Gastroesophageal sphincter (tissue), 4 donors: ENCODE measurements around the gene HEY2. TPM values are rescaled to one million over a fixed set of nuclear protein-coding genes. Genes with fewer than 3 reads are reported as not detected.
A peak's percentile ranks its signal among the peaks of the same experiment; 100 is the strongest.

Experiments used
- ATAC-seq: fragments of 150-250 bp; one replicate; pipeline ENCODE4 v1.9.1; 2016; ENCODE audit warnings: mild to moderate bottlenecking, moderate library complexity
- H3K27ac ChIP-seq, 4 donors: fragments of 200-600 bp; sonication (generic) in 3 of 4; 1 replicate in 3 of 4; 2 replicates in 1 of 4; pipeline ENCODE4 v1.5.1; 2016 to 2019
- H3K27me3 ChIP-seq: fragments of 200-600 bp; sonication (generic); one replicate; pipeline ENCODE4 v1.5.1; 2019
- H3K36me3 ChIP-seq, 2 donors: fragments of 200-600 bp; sonication (generic); one replicate each; pipeline ENCODE4 v1.5.1; 2019; ENCODE audit warnings: control low read depth in 1 of 2
- H3K4me1 ChIP-seq, 3 donors: fragments of 200-600 bp; sonication (generic); 1 replicate in 2 of 3; 2 replicates in 1 of 3; pipeline ENCODE4 v1.5.1; 2016 to 2019; ENCODE audit warnings: control low read depth in 2 of 3
- H3K4me3 ChIP-seq, 2 donors: fragments of 200-600 bp; sonication (generic); one replicate each; pipeline ENCODE4 v1.5.1; 2019; ENCODE audit warnings: mild to moderate bottlenecking in 1 of 2, moderate library complexity in 1 of 2
- H3K9me3 ChIP-seq, 3 donors: fragments of 200-600 bp; sonication (generic); one replicate each; pipeline ENCODE4 v1.5.1; 2017 to 2019; ENCODE audit warnings: control low read depth in 2 of 3
- CTCF ChIP-seq, 4 experiments: fragments of 200-600 bp in 2 of 4; fragments of 450-650 bp in 2 of 4; sonication (generic) in 1 of 4; IDR thresholded peaks; one replicate each; pipeline ENCODE4 v1.5.1; 2017 to 2019; ENCODE audit warnings: antibody characterized with exemption in 4 of 4, mild to moderate bottlenecking in 2 of 4, moderate library complexity in 2 of 4
- EP300 ChIP-seq: sonication (generic); formaldehyde crosslinking; IDR thresholded peaks from one replicate; pipeline ENCODE4 v1.6.1; 2017; ENCODE audit warnings: antibody characterized with exemption, mild to moderate bottlenecking
- POLR2A ChIP-seq, 2 donors: fragments of 450-650 bp; IDR thresholded peaks; one replicate each; pipeline ENCODE4 v1.6.1; 2017; ENCODE audit warnings: antibody characterized with exemption in 2 of 2, mild to moderate bottlenecking in 2 of 2, moderate library complexity in 1 of 2
- POLR2AphosphoS5 ChIP-seq: sonication (generic); formaldehyde crosslinking; IDR thresholded peaks from one replicate; pipeline ENCODE4 v1.6.1; 2017; ENCODE audit warnings: antibody characterized with exemption
- WGBS, 2 donors: methylation state at CpG; one replicate each; pipeline ENCODE4 v1.1.5; 2018; ENCODE audit warnings: low coverage in 1 of 2; 5-methylcytosine and 5-hydroxymethylcytosine counted together
- total RNA-seq, 4 donors: library from RNA; depleted of rRNA; stranded (reverse); fragments of >200 nt; gene quantifications; one replicate each; pipeline ENCODE4 v1.1.0, GENCODE V29; 2016

The HEY2 gene
- total RNA-seq, 4 donors from 2014 or later: 1.1 to 2.3 (median 2.1) TPM

- peaks cover 0 to 29% (median 4%) of the 10 kb centered on the region in 3 donors for H3K4me1 ChIP-seq
- ATAC-seq: no peak
- H3K27me3 ChIP-seq: no peaks in the 10 kb centered on the region
- TF ChIP-seq POLR2AphosphoS5: no peak
- TF ChIP-seq CTCF (IDR thresholded peaks at IDR 0.05): peak in 1 of 4 experiments; percentile 32
- H3K9me3 ChIP-seq: no peaks in the 10 kb centered on the region
- no peak overlapping the region for H3K27ac ChIP-seq
- H3K4me3 ChIP-seq: no peak overlapping the region
- 15 to 52% methylated on average over 2 of the region's 2 CpGs for WGBS, 2 donors
- H3K36me3 ChIP-seq: no peaks in the 10 kb centered on the region
Observed at GRCh38 chr6:125787791-125788190, 38.4 kb downstream of the HEY2 start.

- WGBS, 2 donors: 82 to 89% methylated on average over 1 of the region's 1 CpG
- ATAC-seq: peak; percentile 33
- peaks cover 0 to 41% (median 4%) of the 10 kb centered on the region in 3 donors for H3K4me1 ChIP-seq
- no peak overlapping the region for H3K4me3 ChIP-seq
- no peaks in the 10 kb centered on the region for H3K9me3 ChIP-seq
- no peaks in the 10 kb centered on the region for H3K36me3 ChIP-seq
- H3K27me3 ChIP-seq: no peaks in the 10 kb centered on the region
- TF ChIP-seq POLR2AphosphoS5 (peak; percentile 21), EP300 (no peak), CTCF (IDR thresholded peaks at IDR 0.05) (no peak)
- H3K27ac ChIP-seq: peak overlapping the region; percentile 84 to 99 (median 94)
Observed at GRCh38 chr6:125789167-125789566, 39.7 kb downstream of the HEY2 start.

GRCh38 chr6:125789576-125790357 is 40.3 kb downstream of the HEY2 start:
- peak; percentile 42 for ATAC-seq

GRCh38 chr6:125790358-125791150 is 41.1 kb downstream of the HEY2 start, which contains the start of gene NCOA7:
Gene NCOA7, plus strand, starts transcription at chr6:125790960. Its CDS starts 24,395 bp downstream, at chr6:125815355.
- Histone ChIP-seq H3K9me3 (no peaks in the 10 kb centered on the region), H3K27me3 (no peaks in the 10 kb centered on the region), H3K27ac (peak within 1 kb of the TSS; percentile 84 to 99 (median 94)), H3K36me3 (no peaks in the 10 kb centered on the region), H3K4me3 (peak within 1 kb of the TSS; percentile 70 to 86), H3K4me1 (peaks cover 0 to 47% (median 4%) of the 10 kb centered on the region in 3 donors)
- TF ChIP-seq POLR2AphosphoS5: peak; percentile 83
- no peak for TF ChIP-seq EP300
- peak in 2 of 4 experiments; percentile 36 to 42 for TF ChIP-seq CTCF (IDR thresholded peaks at IDR 0.05)
- peak; percentile 95 to 97 for TF ChIP-seq POLR2A (IDR thresholded peaks at IDR 0.05)
- WGBS, 2 donors: no CpG with 5 or more reads among the region's 100 CpGs
- ATAC-seq: peak; percentile 89

More at GRCh38 chr6:125789576-125790357, 40.3 kb downstream of the HEY2 start:
- 22 to 46% methylated on average over 2 to 8 of the region's 19 CpGs for WGBS, 2 donors
- no peaks in the 10 kb centered on the region for H3K36me3 ChIP-seq
- no peaks in the 10 kb centered on the region for H3K9me3 ChIP-seq
- H3K4me1 ChIP-seq: peaks cover 0 to 41% (median 4%) of the 10 kb centered on the region in 3 donors
- peak overlapping the region; percentile 70 to 86 for H3K4me3 ChIP-seq
- no peaks in the 10 kb centered on the region for H3K27me3 ChIP-seq
- TF ChIP-seq POLR2AphosphoS5: peak; percentile 44
- TF ChIP-seq POLR2A (IDR thresholded peaks at IDR 0.05): no peak
- peak overlapping the region; percentile 84 to 99 (median 94) for H3K27ac ChIP-seq

- Histone ChIP-seq H3K27me3 (no peaks in the 10 kb centered on the region), H3K27ac (peak overlapping the region; percentile 84 to 99 (median 94)), H3K9me3 (no peaks in the 10 kb centered on the region), H3K4me1 (peaks cover 0 to 50% (median 4%) of the 10 kb centered on the region in 3 donors), H3K4me3 (peak overlapping the region; percentile 70 to 86), H3K36me3 (no peaks in the 10 kb centered on the region)
- no peak for ATAC-seq
- TF ChIP-seq EP300: no peak
- no peak for TF ChIP-seq POLR2A (IDR thresholded peaks at IDR 0.05)
- TF ChIP-seq CTCF (IDR thresholded peaks at IDR 0.05): peak; percentile 40 to 56 (median 52)
- peak; percentile 6 for TF ChIP-seq POLR2AphosphoS5
- 0 to 1% methylated on average over 11 to 12 of the region's 28 CpGs for WGBS, 2 donors
Observed at GRCh38 chr6:125791151-125791819, 41.9 kb downstream of the HEY2 start.
